K562 (cell line): ENCODE data around the gene RPS6KA2. TPM values are rescaled to one million over a fixed set of nuclear protein-coding genes. Genes with fewer than 3 reads are reported as not detected.

ENCODE experiments used
- ATAC-seq: fragments of 200-7000 bp; cut with Tn5 transposase; 3 replicates; pipeline ENCODE4 v1.9.1; 2020; ENCODE audit warnings: moderate library complexity
- BruUV-seq: library from RNA; stranded (reverse); fragments of 400-500 nt; replicated peaks from 2 replicates; lab custom pipeline; 2021; lab: Mats Ljungman, UMichigan
- CTCF ChIA-PET: fragments of 300-600 bp; formaldehyde crosslinking; extraction: SDS; loops from one replicate; lab custom pipeline; 2021; ENCODE audit warnings: low intra/inter-chr PET ratio; lab: Yijun Ruan, JAX
- POLR2A ChIA-PET: fragments of 300-600, 350-650 bp; sonication (Branson Sonifier 250); formaldehyde crosslinking; extraction: SDS; loops from one replicate; lab custom pipeline; 2021; ENCODE audit warnings: antibody characterized with exemption, inconsistent platforms; lab: Yijun Ruan, JAX
- DNase-seq, 4 experiments: peaks; one replicate each; pipeline versions ENCODE4 v3.0.0 to v3.0.0-alpha.2; 2011 to 2018; ENCODE audit warnings: low spot score in 3 of 4, mixed read lengths in 3 of 4; ENCODE audit errors: extremely low read depth in 1 of 4
- FAIRE-seq: peaks from 2 replicates; lab custom pipeline; 2011; peaks lifted over from hg19 to GRCh38; lab: Jason Lieb, UNC
- H2AFZ ChIP-seq: 2 replicates; pipeline ENCODE4 v1.6.0; 2011; ENCODE audit warnings: low read depth, low read length, control low read depth, inconsistent platforms
- H3K27ac ChIP-seq: fragments of 200-600 bp; 3 replicates; pipeline ENCODE4 v1.8.0; 2011; ENCODE audit warnings: low read depth, mild to moderate bottlenecking, control low read depth, inconsistent platforms, low read length, moderate library complexity, mixed read lengths; ENCODE audit errors: extremely low read depth
- H3K27me3 ChIP-seq, 2 experiments: fragments of 300-600 bp in 1 of 2; 2 replicates in 1 of 2; 3 replicates in 1 of 2; pipeline versions ENCODE4 v1.6.0 to v1.8.0; 2011; ENCODE audit warnings: inconsistent platforms in 2 of 2, low read length in 2 of 2, mild to moderate bottlenecking in 1 of 2, mixed read lengths in 1 of 2, moderate library complexity in 1 of 2; ENCODE audit not compliant: control insufficient read depth in 2 of 2, insufficient read depth in 2 of 2
- H3K36me3 ChIP-seq: fragments of 300-600 bp; 3 replicates; pipeline ENCODE4 v1.8.0; 2011; ENCODE audit warnings: mild to moderate bottlenecking, low read length, inconsistent platforms; ENCODE audit not compliant: control insufficient read depth, insufficient read depth
- H3K4me1 ChIP-seq, 2 experiments: fragments of 200-600 bp in 1 of 2; replicated peaks in 1 of 2; 2 replicates in 1 of 2; 3 replicates in 1 of 2; pipeline versions ENCODE4 v1.5.1 to v1.8.0; 2011; ENCODE audit warnings: inconsistent platforms in 2 of 2, low read length in 2 of 2, mild to moderate bottlenecking in 1 of 2, mixed read lengths in 1 of 2, moderate library complexity in 1 of 2; ENCODE audit not compliant: control insufficient read depth in 2 of 2, insufficient read depth in 2 of 2
- H3K4me2 ChIP-seq: 2 replicates; pipeline ENCODE4 v1.6.1; 2011; ENCODE audit warnings: low read length, control low read depth, inconsistent platforms, mixed read lengths; ENCODE audit not compliant: insufficient read depth
- H3K4me3 ChIP-seq: fragments of 200-600 bp; sonication (generic), shearing (Covaris generic); 2 replicates; pipeline ENCODE4 v1.5.1; 2016; ENCODE audit warnings: control low read depth, inconsistent platforms
- H3K79me2 ChIP-seq: fragments of 200-600 bp; 3 replicates; pipeline ENCODE4 v1.8.0; 2011; ENCODE audit warnings: low read length, inconsistent platforms; ENCODE audit not compliant: control insufficient read depth, insufficient read depth
- H3K9ac ChIP-seq, 2 experiments: 2 replicates each; pipeline versions ENCODE4 v1.6.0 to v1.6.1; 2011; ENCODE audit warnings: low read depth in 2 of 2, low read length in 2 of 2, control low read depth in 1 of 2, inconsistent platforms in 1 of 2, mild to moderate bottlenecking in 1 of 2, mixed read lengths in 1 of 2; ENCODE audit not compliant: insufficient read depth in 1 of 2
- H3K9me1 ChIP-seq: one replicate; pipeline ENCODE4 v1.6.0; 2011; ENCODE audit warnings: inconsistent platforms, mild to moderate bottlenecking, low read length, moderate library complexity; ENCODE audit not compliant: control insufficient read depth, insufficient read depth
- H3K9me3 ChIP-seq: replicated peaks from 2 replicates; pipeline ENCODE4 v1.5.1; 2011; ENCODE audit warnings: low read depth, low read length, inconsistent platforms; ENCODE audit not compliant: control insufficient read depth, insufficient read depth
- H4K20me1 ChIP-seq: replicated peaks from 2 replicates; pipeline ENCODE4 v1.6.1; 2011; ENCODE audit warnings: low read length, inconsistent platforms, mixed read lengths; ENCODE audit not compliant: control insufficient read depth, insufficient read depth
- CXXC5 ChIP-seq: fragments of 250-450 bp; sonication (Bioruptor Pico); IDR thresholded peaks from 2 replicates; pipeline ENCODE4 v1.8.0; 2022; ENCODE audit warnings: inconsistent platforms, mild to moderate bottlenecking, moderate library complexity
- E2F3 ChIP-seq: fragments of 250-450 bp; sonication (Bioruptor Pico); IDR thresholded peaks from 2 replicates; pipeline ENCODE4 v1.4.0; 2020; ENCODE audit warnings: mild to moderate bottlenecking
- MIER1 ChIP-seq: fragments of 450-650 bp; IDR thresholded peaks from 2 replicates; pipeline ENCODE4 v1.6.1; 2016; ENCODE audit warnings: antibody characterized with exemption, mild to moderate bottlenecking, low read depth
- NEUROD1 ChIP-seq: fragments of 150-350 bp; IDR thresholded peaks from 2 replicates; pipeline ENCODE4 v1.6.1; 2014; ENCODE audit warnings: borderline replicate concordance, low read length, low read depth; ENCODE audit not compliant: partially characterized antibody
- NR2C2 ChIP-seq, 2 experiments: fragments of 200-800 bp in 1 of 2; sonication (Bioruptor generic) in 1 of 2; sonication (generic) in 1 of 2; formaldehyde crosslinking in 1 of 2; IDR thresholded peaks; 2 replicates each; pipeline versions ENCODE4 v1.6.1 to v1.8.0; 2016 to 2022; ENCODE audit warnings: mild to moderate bottlenecking in 1 of 2, missing compliant biosample characterization in 1 of 2, missing genetic modification characterization in 1 of 2, missing genetic modification reagents in 1 of 2
- PHF20 ChIP-seq: fragments of 450-650 bp; IDR thresholded peaks from 2 replicates; pipeline ENCODE4 v1.6.1; 2018; ENCODE audit not compliant: partially characterized antibody
- TCF7L2 ChIP-seq: fragments of 150-350 bp; IDR thresholded peaks from 2 replicates; pipeline ENCODE4 v1.6.1; 2016; ENCODE audit warnings: low read depth, mild to moderate bottlenecking, low read length, moderate library complexity
- THRAP3 ChIP-seq: fragments of 450-650 bp; IDR thresholded peaks from 2 replicates; pipeline ENCODE4 v1.6.1; 2016; ENCODE audit warnings: mild to moderate bottlenecking, inconsistent platforms, borderline replicate concordance
- ZBTB1 ChIP-seq: sonication (generic); formaldehyde crosslinking; IDR thresholded peaks from 2 replicates; pipeline ENCODE4 v1.8.1; 2023; ENCODE audit warnings: missing genetic modification reagents, low read depth, mild to moderate bottlenecking, borderline replicate concordance
- ZNF444 ChIP-seq: fragments of 250-450 bp; sonication (Bioruptor Pico); IDR thresholded peaks from 2 replicates; pipeline ENCODE4 v1.4.0; 2020; ENCODE audit warnings: mild to moderate bottlenecking, moderate library complexity
- WGBS: fragments of 100-300 bp; shearing (Covaris generic); methylation state at CpG from one replicate; pipeline ENCODE4 v1.1.6; 2016; ENCODE audit warnings: low coverage, mixed read lengths; ENCODE audit not compliant: insufficient coverage; ENCODE audit errors: missing lambda C conversion rate; 5-methylcytosine and 5-hydroxymethylcytosine counted together
- in situ Hi-C: fragments of 300-500 bp; cut with MboI; formaldehyde crosslinking; loops from 4 replicates; pipeline ENCODE4 v1.15.0; 2018; ENCODE audit warnings: inconsistent platforms, mixed read lengths
- intact Hi-C: fragments of 100-400 bp; cut with micrococcal nuclease; formaldehyde crosslinking; loops from 2 replicates; pipeline ENCODE4 v1.14.2; 2022
- polyA plus RNA-seq, 8 experiments: library from polyadenylated mRNA; depleted of rRNA in 4 of 8; stranded (reverse) in 5 of 8; unstranded in 3 of 8; fragments of >200 nt; fragmentation: Nextera tagmentation in 2 of 8; fragmentation: Illumina TruSeq in 1 of 8; extraction: Ambion mirVana in 2 of 8; extraction: Trizol in 1 of 8; gene quantifications; 2 replicates each; pipeline versions ENCODE4 v1.2.1 to v1.2.3, GENCODE V29; 2011 to 2014; ENCODE audit warnings: inconsistent platforms in 1 of 8, missing spikeins in 1 of 8
- total RNA-seq, 7 experiments: library from RNA; depleted of rRNA in 6 of 7; stranded (reverse); fragments of >200 nt in 6 of 7; fragmentation: Illumina TruSeq in 2 of 7; extraction: Trizol in 2 of 7; gene quantifications; 2 replicates each; pipeline versions ENCODE4 v1.2.1 to v1.2.3, GENCODE V29; 2011 to 2021; ENCODE audit warnings: low replicate concordance in 1 of 7
- TF ChIP-seq, protein P1 (sequence below): fragments of 450-650 bp; IDR thresholded peaks from 2 replicates; pipeline ENCODE4 v1.7.1; 2018; ENCODE audit warnings: mild to moderate bottlenecking, low read depth; ENCODE audit not compliant: partially characterized antibody
- TF ChIP-seq, protein P2 (sequence below): fragments of 150-350 bp; IDR thresholded peaks from 2 replicates; pipeline ENCODE4 v1.6.1; 2014; ENCODE audit warnings: low read depth, mild to moderate bottlenecking, low read length, borderline replicate concordance
- TF ChIP-seq, protein P3 (sequence below): fragments of 250-450 bp; sonication (Bioruptor Pico); IDR thresholded peaks from 2 replicates; pipeline ENCODE4 v1.5.0; 2021
- TF ChIP-seq, protein P4 (sequence below), 2 experiments: fragments of 200-800 bp in 1 of 2; sonication (Bioruptor generic) in 1 of 2; sonication (generic) in 1 of 2; formaldehyde crosslinking in 1 of 2; IDR thresholded peaks in 1 of 2; conservative IDR thresholded peaks in 1 of 2; 2 replicates each; pipeline versions ENCODE4 v1.5.0 to v1.6.1; 2016 to 2020; ENCODE audit warnings: missing compliant biosample characterization in 1 of 2, missing genetic modification characterization in 1 of 2, missing genetic modification reagents in 1 of 2

Gene RPS6KA2
- total and polyA plus RNA-seq, 9 of the 15 experiments (the other 6 are each of a cell fraction or from before 2014, with no cell fraction given), result 0.29 to 1.00 (median 0.53) TPM

DNA sequence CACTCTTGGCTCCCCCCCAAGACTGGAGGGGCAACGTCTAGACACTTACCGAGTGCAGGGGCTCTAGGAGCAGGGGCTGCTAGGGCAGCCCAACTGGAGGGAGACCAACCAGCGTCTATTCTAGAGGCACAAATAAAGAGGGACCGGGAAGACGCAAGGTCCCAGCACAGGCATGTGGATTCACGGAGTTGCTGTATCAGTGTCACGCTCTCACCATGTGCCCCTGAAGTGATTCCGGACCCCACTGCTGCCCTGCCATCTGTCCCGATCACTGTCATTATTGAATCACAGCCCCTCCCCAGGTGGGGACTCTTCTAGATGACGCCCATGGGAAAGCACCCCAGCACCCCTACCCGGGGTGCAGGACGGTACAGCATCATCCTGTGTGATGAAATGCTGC is 94.7 kb downstream of the RPS6KA2 start:
- intact Hi-C loops, result no loop called here
- Histone ChIP-seq H3K79me2 (no peaks in the 10 kb centered on the region), H3K36me3 (no peaks in the 10 kb centered on the region), H3K9ac (no peak overlapping the region), H3K4me2 (no peak overlapping the region), H3K4me3 (no peak overlapping the region), H3K9me3 (no peaks in the 10 kb centered on the region), H3K27me3 (peaks cover 44 to 66% of the 10 kb centered on the region in 2 experiments; a peak in 4 of 5 replicates), H4K20me1 (no peaks in the 10 kb centered on the region), H3K27ac (no peak overlapping the region), H2AFZ (no peak overlapping the region), H3K4me1 (no peaks in the 10 kb centered on the region), H3K9me1 (no peaks in the 10 kb centered on the region)
- POLR2A ChIA-PET, result no interaction called here
- WGBS, result 1% methylated on average over 12 of the region's 12 CpGs
- BruUV-seq, result no TSS peak
- FAIRE-seq, result no peak
- in situ Hi-C loops, result no loop called here
- ATAC-seq, result no peak
- DNase-seq, result no peak
- CTCF ChIA-PET, result no interaction called here
- no peak for TF ChIP-seq MIER1
- TF ChIP-seq, protein P1, sequence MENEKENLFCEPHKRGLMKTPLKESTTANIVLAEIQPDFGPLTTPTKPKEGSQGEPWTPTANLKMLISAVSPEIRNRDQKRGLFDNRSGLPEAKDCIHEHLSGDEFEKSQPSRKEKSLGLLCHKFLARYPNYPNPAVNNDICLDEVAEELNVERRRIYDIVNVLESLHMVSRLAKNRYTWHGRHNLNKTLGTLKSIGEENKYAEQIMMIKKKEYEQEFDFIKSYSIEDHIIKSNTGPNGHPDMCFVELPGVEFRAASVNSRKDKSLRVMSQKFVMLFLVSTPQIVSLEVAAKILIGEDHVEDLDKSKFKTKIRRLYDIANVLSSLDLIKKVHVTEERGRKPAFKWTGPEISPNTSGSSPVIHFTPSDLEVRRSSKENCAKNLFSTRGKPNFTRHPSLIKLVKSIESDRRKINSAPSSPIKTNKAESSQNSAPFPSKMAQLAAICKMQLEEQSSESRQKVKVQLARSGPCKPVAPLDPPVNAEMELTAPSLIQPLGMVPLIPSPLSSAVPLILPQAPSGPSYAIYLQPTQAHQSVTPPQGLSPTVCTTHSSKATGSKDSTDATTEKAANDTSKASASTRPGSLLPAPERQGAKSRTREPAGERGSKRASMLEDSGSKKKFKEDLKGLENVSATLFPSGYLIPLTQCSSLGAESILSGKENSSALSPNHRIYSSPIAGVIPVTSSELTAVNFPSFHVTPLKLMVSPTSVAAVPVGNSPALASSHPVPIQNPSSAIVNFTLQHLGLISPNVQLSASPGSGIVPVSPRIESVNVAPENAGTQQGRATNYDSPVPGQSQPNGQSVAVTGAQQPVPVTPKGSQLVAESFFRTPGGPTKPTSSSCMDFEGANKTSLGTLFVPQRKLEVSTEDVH, result no peak
- TF ChIP-seq CXXC5 (CRISPR knock-in tag), result no peak
- TF ChIP-seq, protein P2, sequence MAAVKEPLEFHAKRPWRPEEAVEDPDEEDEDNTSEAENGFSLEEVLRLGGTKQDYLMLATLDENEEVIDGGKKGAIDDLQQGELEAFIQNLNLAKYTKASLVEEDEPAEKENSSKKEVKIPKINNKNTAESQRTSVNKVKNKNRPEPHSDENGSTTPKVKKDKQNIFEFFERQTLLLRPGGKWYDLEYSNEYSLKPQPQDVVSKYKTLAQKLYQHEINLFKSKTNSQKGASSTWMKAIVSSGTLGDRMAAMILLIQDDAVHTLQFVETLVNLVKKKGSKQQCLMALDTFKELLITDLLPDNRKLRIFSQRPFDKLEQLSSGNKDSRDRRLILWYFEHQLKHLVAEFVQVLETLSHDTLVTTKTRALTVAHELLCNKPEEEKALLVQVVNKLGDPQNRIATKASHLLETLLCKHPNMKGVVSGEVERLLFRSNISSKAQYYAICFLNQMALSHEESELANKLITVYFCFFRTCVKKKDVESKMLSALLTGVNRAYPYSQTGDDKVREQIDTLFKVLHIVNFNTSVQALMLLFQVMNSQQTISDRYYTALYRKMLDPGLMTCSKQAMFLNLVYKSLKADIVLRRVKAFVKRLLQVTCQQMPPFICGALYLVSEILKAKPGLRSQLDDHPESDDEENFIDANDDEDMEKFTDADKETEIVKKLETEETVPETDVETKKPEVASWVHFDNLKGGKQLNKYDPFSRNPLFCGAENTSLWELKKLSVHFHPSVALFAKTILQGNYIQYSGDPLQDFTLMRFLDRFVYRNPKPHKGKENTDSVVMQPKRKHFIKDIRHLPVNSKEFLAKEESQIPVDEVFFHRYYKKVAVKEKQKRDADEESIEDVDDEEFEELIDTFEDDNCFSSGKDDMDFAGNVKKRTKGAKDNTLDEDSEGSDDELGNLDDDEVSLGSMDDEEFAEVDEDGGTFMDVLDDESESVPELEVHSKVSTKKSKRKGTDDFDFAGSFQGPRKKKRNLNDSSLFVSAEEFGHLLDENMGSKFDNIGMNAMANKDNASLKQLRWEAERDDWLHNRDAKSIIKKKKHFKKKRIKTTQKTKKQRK, result no peak
- no peak for TF ChIP-seq PHF20
- no peak for TF ChIP-seq ZNF444 (CRISPR knock-in tag)
- TF ChIP-seq ZBTB1 (CRISPR knock-in tag), result no peak
- TF ChIP-seq, protein P3, sequence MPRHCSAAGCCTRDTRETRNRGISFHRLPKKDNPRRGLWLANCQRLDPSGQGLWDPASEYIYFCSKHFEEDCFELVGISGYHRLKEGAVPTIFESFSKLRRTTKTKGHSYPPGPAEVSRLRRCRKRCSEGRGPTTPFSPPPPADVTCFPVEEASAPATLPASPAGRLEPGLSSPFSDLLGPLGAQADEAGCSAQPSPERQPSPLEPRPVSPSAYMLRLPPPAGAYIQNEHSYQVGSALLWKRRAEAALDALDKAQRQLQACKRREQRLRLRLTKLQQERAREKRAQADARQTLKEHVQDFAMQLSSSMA, result no peak
- TF ChIP-seq, protein P4, sequence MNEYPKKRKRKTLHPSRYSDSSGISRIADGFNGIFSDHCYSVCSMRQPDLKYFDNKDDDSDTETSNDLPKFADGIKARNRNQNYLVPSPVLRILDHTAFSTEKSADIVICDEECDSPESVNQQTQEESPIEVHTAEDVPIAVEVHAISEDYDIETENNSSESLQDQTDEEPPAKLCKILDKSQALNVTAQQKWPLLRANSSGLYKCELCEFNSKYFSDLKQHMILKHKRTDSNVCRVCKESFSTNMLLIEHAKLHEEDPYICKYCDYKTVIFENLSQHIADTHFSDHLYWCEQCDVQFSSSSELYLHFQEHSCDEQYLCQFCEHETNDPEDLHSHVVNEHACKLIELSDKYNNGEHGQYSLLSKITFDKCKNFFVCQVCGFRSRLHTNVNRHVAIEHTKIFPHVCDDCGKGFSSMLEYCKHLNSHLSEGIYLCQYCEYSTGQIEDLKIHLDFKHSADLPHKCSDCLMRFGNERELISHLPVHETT (CRISPR knock-in tag; conservative IDR thresholded peaks at IDR 0.05 in 1 of 2, IDR thresholded peaks at IDR 0.05 in 1 of 2), result no peak
- no peak for TF ChIP-seq NR2C2 (CRISPR knock-in tag; IDR thresholded peaks at IDR 0.05)
- TF ChIP-seq NR2C2 (tag; IDR thresholded peaks at IDR 0.05), result no peak
- TF ChIP-seq E2F3, result no peak
- TF ChIP-seq TCF7L2, result no peak
- TF ChIP-seq THRAP3, result no peak
- TF ChIP-seq NEUROD1, result no peak
